Stimulated activated CD4-positive, alpha-beta T cell treated with anti-CD3 and anti-CD28 coated beads, Interleukin-15, amount 100 ng/mL, for 24 hours (primary cell): ENCODE results near the gene ROBO1.
"Not testable (repeated sequence)": the region's sequence is repeated elsewhere in the genome, so short reads cannot be mapped to it uniquely, and the experiment has no call there.

Source experiments
- DNase-seq: peaks from one replicate; pipeline ENCODE4 v3.0.0-alpha.2; 2020

Gene ROBO1

DNA sequence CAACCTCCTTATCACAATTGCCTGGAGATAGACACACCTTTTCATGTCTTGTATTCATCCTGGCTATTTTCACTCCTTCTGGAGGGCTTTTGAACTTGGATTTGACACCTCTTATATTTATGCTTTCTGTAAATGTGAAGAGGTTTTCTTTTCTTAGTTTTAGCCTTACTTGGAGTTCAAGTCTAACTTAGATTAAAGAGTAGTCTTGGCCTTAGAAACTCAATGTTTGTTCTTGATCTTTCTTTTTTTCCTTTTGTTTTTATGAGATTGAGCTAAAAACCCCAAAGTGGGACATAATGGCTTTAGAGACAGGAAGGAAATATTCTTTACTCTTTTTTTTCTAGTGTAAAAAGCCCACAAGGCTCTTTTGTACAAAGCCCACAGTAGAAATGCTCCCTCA lies 1054.9 kb downstream of the ROBO1 start:
- DNase-seq: no peak

DNA sequence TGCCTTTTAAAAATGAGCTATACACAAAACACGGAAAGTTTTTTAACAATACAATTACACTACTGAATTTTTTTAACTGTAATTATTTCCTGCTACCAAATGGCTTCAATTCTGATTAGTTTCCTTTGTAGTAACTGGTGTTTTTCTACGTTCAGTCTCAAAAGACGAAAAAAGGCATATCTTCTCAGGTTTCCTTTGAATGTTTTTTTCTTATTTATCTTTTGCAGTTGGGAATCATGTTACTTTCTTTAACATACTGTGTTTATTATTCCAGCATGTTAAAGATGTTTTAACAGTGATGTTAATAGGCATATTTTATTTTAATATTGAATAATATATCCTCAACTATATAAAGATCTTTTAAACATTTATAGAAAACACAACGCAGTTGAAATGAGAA lies 1055.5 kb downstream of the ROBO1 start:
- DNase-seq: no peak

DNA sequence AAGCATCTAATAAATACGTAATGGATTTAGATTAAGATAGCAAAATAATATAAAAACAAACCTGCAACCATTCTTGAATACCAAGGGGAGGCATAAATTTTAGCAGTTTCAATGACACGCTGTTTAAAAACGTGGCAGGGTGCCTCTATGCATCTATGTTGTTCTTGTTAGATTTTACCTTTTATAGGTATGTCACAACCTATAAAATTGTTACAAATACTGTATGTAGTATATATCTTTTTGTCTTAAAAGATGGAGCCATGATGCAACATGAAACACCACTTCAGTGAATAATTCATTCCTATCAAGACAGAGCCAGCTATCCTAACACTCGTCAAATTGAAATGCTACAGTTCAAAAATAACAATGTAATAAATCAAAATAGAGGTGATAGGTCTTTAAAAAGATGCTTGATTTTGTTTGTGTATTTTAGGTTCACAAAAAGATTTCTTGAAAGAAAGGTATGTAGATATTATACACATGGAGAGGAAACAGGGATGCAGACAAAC lies 1059.2 kb downstream of the ROBO1 start:
- no peak for DNase-seq

DNA sequence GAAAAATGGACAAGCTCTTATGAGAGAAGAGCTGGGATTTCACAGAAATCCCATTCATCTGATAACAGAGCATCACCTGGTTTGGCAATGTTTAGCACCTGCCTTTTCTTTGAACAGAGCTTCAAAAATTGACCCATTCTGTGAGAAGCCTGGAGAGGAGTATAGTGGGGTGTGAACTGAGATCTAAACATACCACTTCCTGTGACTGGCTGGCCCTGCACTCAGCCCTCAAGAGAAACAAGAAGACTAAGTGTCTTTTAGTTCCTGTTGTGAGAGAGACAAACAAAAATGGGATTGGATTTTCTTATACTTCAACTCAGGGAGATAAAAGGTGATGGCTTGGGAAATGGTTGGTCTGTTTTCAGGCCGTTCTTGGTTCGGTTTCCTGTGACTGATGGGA lies 1060.2 kb downstream of the ROBO1 start:
- no peak for DNase-seq

DNA sequence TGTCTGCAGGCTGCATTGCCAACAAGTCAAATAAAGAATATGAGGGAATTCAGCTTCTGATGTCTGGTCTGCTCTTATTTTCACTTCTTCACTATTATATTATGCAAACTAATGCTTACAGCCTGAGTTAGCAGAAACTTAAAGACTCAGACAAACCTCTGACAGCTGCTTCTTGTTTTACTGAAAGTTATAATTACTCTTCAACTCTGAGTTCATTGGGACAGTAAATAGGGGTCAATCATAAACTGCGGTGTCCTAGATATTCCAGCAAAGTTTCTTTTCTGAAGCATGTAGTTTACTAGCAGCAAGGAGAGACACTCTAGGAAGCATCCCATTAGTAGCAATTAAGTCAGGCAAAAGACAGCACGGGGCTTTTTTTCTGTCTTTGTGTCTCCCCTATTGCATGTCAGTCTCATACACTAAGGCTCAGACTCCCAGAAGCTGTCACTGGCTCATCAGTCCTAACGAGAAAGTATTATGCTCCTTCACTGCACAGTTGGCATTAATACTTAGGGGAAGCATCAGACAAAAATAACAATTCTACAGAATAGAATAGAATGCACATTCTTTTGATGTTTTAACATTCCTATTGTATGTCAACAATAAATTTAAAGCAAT lies 1060.8 kb downstream of the ROBO1 start:
- no peak for DNase-seq

DNA sequence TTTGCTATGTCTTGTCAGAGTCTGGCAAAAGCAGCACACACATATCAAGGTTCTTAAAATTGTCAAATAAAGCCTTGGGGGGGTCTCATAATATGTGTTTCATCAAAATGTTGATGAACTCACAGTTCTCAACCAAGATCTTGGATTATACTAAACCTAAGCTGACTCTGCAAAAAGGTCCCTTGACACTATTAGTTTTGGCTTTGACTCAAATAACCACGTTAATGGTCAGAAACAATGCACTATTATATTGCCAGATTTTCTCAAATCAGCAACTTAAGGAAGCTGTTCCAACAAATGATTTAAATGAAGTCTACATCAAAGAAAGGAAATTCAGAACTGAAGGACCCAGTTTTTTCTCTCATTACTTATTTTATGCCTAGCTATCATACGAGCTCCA lies 1063.9 kb downstream of the ROBO1 start:
- DNase-seq: no peak

DNA sequence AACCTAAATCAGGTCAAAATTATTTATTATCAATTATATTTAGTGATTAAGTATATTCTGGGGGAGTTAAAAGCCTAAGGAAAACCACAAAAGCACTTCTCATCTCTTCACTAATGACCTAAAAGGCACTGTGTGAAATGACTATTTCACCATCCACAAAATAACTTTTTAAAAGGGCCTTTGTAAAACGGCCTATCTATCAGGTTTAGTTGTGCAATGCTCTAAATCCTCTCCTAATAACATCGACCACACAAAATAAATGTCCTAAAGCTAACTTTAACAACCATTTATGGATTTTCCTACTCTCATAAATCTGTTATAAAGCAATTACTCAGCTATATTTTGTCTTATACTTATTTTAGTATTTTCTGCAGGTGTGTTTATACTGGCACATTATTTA lies 1066.3 kb downstream of the ROBO1 start:
- DNase-seq: no peak

DNA sequence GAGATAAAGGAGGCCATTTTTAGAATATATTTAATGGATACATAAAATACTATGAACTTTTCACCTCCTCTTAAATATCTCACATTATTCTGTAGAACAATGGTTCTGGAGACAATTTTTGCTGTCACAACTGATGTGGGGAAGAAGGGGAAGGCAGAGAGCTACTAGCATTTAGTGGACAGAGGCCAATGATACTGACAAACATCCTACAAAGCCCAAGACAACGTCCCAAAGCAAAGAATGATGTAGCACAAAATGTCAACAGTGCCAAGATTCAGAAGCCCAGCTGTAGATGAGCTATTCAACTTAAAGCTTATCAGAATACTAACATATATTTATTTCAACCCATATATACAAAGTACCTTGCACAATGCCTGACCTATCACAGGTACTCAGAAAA lies 1069.4 kb downstream of the ROBO1 start:
- no peak for DNase-seq

DNA sequence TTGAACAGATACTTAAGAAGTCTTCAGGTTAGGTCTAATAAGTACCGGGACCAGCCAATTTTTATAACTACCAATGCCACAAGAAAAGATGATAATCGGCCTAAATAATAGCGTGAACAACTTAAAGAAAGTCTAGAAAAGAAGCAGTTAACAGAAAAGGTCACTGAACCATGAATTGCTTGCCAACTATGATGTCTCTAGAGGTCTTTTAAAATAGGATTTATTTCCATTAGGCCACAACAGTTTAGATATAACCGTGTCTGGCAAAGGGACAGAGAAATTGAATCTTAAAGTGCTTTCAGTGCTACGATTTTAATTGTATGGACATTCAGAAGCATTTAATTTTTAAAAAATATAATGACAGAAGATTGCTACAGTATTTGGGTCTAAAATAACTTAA lies 1070.4 kb downstream of the ROBO1 start:
- DNase-seq: no peak

DNA sequence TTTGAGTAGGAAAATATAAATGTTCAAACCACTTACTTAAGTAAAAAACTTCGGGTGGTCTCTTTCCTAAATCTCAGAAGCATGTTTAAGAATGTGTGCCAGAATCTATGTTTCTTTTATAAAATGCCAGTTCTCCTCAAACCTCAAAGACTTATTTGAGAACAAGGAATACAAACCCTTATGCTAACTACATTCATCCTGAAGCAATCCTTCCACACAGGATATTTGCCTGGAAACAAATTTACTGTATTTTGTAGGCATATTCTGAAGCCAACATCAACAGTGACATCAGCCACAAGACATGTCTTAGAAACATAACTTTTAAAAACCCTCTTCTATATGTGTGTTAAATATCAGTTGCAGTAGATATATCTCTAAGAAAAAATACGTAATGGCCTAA lies 1077.0 kb downstream of the ROBO1 start:
- no peak for DNase-seq

DNA sequence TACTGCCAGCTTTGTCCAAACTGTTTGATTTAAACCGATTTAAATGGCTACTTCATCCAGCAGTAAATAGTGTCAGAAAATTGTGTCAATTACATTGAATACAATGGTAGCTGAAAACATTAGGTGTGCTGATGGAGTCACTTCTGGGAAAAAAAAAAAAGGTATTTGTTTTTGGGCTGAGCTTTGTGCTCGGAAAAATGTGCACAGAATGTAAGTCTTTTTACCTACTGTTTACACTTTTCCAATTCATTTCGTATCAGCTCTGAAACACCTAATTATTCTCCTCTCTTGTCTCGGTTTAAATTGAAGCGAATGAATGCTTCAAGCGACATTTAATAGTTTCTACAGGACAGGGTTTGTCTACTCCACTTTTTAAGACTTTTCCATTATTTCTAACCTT lies 1078.4 kb downstream of the ROBO1 start:
- DNase-seq: no peak

DNA sequence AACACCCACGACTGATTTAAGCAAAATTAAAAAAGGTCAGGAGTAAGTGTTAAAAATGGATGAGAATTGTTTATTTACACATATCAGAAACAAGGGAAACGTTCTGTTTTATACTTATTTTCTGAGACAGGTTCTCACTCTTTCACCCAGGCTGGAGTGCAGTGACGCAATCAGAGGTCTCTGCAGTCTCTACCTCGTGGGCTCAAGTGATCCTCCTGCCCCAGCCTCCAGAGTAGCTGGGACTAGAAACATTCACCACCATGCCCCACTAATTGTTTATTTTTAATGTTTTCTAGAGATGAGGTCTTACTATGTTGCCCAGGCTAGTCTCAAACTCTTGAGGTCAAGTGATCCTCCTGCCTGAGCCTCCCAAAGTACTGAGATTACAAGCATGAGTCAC lies 1080.3 kb downstream of the ROBO1 start:
- DNase-seq: no peak

DNA sequence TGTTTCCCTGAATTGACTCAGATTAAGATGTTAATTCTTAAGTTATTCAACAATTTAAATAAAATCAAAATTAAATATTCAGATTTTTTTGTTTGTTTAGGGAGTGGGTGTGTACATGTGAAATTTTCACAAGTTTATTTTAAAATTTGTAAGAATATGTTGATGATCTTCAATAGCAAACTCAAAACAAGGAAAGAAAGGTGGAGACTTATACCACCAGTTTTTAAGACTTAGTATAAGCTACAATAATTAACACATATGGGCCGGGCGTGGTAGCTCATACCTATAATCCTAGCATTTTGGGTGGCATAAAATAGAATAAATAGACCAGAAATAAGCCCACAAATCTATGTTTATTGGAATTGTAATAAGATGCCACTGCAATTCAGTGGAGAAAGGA lies 1084.5 kb downstream of the ROBO1 start:
- no peak for DNase-seq

DNA sequence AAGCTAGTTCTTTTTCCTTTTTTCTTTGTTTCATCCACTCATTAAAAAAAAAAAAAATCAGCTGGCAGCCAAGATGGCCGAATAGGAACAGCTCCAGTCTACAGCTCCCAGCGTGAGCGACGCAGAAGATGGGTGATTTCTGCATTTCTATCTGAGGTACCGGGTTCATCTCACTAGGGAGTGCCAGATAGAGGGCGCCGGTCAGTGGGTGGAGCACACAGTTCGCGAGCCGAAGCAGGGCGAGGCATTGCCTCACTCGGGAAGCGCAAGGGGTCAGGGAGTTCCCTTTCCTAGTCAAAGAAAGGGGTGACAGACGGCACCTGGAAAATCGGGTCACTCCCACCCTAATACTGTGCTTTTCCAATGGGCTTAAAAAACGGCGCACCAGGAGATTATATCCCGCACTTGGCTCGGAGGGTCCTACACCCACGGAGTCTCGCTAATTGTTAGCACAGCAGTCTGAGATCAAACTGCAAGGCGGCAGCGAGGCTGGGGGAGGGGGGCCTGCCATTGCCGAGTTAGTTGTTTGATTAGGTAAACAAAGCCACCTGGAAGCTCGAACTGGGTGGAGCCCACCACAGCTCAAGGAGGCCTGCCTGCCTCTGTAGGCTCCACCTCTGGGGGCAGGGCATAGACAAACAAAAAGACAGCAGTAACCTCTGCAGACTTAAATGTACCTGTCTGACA lies 1092.5 kb downstream of the ROBO1 start:
- not testable (repeated sequence) for DNase-seq

DNA sequence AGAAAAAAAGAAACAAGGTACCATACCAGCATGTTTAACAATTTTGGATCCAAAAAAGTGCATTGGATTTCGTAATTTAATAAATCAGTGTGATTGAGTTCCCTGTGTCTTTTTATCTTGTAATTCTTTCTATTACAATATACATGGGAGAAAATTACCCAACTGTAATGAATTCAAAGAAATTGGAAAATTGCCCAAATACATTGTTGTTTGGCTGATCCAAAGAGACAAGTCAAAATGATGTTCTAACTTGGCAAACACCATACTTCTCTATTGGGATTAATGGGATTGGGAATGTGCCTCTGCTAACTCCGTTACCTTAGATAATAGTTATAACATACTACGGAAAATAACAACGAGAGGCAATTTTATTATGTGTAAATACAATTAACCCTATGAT lies 1097.1 kb downstream of the ROBO1 start:
- DNase-seq: no peak

DNA sequence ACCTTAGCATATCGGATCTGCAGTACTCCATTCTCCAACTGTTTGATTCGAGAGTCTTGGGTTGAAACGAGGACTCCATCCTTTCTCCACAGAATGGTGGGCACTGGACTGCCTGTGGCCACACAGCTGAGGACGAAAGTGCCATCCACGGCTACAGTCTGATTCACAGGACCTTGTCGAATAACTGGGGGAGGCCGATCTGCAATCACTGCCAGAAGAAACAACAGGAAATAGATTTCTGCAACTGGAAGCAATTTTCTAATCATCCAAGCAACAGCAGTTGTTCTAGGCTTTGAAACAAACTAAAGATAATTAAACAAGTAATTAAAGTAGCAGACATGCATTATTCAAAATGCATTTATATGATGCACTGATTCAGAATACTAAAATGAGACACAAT lies 1097.7 kb downstream of the ROBO1 start:
- no peak for DNase-seq

DNA sequence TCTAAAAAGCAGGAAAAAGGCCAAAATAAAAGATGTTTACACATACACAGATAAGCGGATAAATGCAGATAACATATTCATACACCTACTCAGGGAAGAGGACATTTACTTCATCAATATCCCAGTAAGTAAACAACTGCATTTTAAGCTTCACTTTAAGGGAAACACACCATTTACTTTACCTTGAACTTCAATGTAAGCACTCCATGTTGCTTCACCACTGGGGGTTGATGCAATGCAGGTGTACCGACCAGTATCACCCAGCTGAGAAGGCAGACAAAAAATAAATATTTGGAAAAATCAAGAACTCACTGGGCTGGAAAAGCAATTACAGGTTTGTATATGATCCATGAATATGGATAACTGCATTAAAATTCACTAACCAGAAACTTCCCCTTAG lies 1099.5 kb downstream of the ROBO1 start:
- no peak for DNase-seq

DNA sequence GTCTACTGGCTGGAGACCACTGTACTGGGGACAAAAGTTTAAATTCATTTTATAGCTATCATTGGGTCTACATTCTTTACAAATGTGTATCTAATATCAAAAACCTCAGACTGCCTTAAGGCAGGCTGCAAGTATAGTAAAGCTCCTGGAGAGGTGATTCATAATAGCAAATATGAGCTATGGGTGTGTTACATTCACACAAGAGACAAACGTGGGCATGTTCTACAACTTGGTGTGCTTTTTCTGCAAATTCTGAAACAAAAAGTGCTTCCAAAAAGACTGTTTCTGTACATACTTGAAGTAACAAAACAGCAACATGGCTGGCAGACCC lies 1101.4 kb downstream of the ROBO1 start:
- no peak for DNase-seq

DNA sequence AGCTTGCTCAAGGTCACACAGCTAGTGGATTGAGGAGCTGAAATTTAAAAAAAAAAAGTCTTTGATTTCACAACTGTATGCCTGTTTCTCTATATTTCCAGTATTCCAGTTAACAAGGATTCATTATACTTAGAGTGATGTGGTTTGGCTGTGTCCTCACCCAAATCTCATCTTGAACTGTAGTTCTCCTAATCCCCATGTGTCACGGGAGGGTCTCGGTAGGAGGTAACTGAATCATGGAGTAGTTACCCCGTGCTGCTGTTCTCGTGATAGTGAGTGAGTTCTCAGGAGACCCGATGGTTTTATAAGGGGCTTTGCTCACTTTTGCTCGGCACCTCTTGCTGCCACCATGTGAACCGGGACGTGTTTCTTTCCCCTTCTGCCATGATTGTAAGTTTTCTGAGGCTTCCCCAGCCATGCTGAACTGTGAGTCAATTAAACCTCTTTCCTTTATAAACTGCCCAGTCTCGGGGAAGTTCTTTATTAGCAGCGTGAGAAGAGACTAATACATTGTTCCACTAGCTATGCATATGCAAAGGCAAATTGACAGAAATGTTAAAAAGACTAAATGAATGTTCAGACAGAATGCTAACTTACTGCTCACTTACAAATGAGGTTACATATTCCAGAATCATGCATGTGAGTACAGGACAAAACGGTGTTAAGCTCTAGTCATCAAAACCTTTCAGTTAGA lies 1101.9 kb downstream of the ROBO1 start:
- no peak for DNase-seq

DNA sequence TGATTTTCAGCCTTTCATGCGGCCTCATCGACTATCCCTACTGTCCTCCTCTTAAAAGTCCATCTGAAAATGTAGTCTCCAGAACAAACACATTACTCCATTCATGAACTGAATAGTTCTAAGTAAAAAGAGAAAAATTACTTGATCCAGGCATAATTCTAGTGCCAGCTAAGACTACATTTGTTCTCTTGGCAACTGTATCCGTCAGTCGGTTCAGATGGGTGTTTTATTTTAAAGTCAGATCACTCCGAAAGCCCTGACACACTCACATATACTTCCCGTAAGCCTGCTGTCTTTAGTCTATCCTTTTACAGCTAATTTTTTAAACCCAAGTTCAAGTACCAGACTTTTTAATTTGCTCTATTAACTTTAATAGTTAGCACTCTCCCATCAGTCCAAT lies 1102.7 kb downstream of the ROBO1 start:
- DNase-seq: no peak

DNA sequence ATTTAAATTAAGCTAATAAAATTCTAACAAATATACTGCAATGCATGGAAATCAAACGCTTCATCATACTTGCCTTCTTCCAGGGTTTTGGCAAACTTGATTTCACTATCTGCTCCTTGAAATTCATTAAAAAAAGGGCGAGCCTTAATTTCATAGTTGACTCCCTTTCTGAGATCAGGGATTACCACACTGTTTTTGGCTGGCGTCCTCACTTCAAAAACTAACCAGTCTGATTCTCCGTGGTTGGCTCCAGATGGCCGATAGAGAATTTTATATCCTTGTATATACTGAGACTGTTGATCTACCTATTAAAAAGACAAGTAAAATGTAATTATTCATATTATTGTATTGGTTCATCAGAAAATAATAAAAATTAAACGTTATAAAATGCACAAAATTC lies 1106.8 kb downstream of the ROBO1 start:
- no peak for DNase-seq

DNA sequence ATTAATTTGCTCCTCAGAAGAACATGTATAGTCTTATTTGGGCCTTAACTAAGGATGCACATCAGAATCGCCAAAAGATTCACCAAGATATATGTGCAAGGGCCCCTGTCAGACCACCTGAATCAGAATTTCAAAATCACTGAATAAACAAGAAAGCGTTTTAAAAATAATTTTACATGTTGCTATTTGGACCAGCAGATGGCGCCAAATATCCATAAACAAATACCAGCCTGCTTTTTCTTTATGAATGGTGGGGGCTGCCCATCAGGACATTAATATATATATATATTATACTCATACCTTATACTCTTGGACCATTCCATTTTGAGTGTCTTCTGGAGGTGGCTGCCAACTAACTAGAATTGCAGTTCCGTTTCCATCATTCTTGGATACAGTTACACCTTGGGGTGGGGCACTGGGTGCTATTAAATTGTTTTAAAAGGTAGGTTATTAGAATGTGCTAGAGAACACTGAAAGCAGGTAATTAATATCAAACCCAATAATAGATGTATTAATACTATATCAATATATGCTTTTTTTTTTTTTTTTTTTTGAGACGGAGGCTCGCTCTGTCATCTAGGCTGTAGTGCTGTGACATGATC lies 1108.3 kb downstream of the ROBO1 start:
- peak; percentile 19 for DNase-seq

DNA sequence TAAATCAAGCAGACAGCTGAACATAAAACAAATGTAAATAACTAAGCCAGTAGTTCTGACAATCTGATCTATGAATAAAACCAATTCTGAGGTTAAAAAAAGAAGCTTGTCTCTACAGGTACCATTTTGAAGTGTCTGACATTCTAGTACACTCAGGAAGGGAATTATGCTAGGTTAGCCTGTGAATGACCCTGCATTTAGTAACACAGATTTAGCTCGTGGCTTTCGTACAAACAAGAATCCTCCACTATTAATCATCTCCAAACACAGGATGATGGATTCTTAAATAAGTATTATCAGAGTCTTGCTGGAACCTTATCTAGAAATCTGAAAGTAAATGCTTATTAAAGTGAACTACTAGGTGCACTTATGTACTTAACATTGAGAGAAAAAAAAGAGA lies 1120.1 kb downstream of the ROBO1 start:
- DNase-seq: no peak
